ENCODE measurements around the gene GALNS. TPM values are rescaled to one million over a fixed set of nuclear protein-coding genes. Genes with fewer than 3 reads are reported as not detected.

The GALNS gene
- total and polyA plus RNA-seq, 4 donors, result 6.8 to 20.6 (median 10.8) TPM

GRCh38 chr16:88865742-88866141 is 9.0 kb upstream of the GALNS start:
- H3K27ac ChIP-seq (ENCODE audit: low read depth in 1 of 2, low read length in 2 of 2), result no peak overlapping the region
- H3K4me1 ChIP-seq (ENCODE audit: control insufficient read depth in 4 of 4, insufficient read depth in 4 of 4, low read length in 3 of 4), result no peaks in the 10 kb centered on the region
- H3K9me3 ChIP-seq (ENCODE audit: control insufficient read depth in 4 of 4, low read length in 3 of 4), result no peaks in the 10 kb centered on the region
- H3K4me3 ChIP-seq (ENCODE audit: low read depth in 1 of 3, low read length in 3 of 3), result no peak overlapping the region
- TF ChIP-seq REST (IDR thresholded peaks at IDR 0.05) (no peak), MAX (IDR thresholded peaks at IDR 0.05) (no peak), TAF1 (conservative IDR thresholded peaks at IDR 0.05) (no peak), RXRA (IDR thresholded peaks at IDR 0.05) (no peak), ZBTB33 (IDR thresholded peaks at IDR 0.05) (no peak), YY1 (IDR thresholded peaks at IDR 0.05) (no peak), RAD21 (IDR thresholded peaks at IDR 0.05) (no peak), HNF4G (IDR thresholded peaks at IDR 0.05) (no peak), GABPA (IDR thresholded peaks at IDR 0.05 in 1 of 2, conservative IDR thresholded peaks at IDR 0.05 in 1 of 2) (no peak), FOXA1 (IDR thresholded peaks at IDR 0.05) (no peak), NR2F2 (IDR thresholded peaks at IDR 0.05) (no peak), ATF3 (IDR thresholded peaks at IDR 0.05) (no peak), HNF4A (conservative IDR thresholded peaks at IDR 0.05) (no peak), JUND (IDR thresholded peaks at IDR 0.05) (no peak), CTCF (IDR thresholded peaks at IDR 0.05; ENCODE audit: low read depth, low read length, missing input control) (no peak), FOXA2 (IDR thresholded peaks at IDR 0.05) (no peak), SP1 (IDR thresholded peaks at IDR 0.05) (no peak), EGR1 (IDR thresholded peaks at IDR 0.05; ENCODE audit: low read depth in 2 of 2) (no peak)
- H3K36me3 ChIP-seq (ENCODE audit: control insufficient read depth in 4 of 4, insufficient read depth in 3 of 4, low read depth in 1 of 4, low read length in 3 of 4), result peaks cover 0 to 19% (median 3%) of the 10 kb centered on the region in 4 donors
- no peak for DNase-seq (ENCODE audit: low spot score)
- no peaks in the 10 kb centered on the region for H3K27me3 ChIP-seq (ENCODE audit: control insufficient read depth in 4 of 4, insufficient read depth in 4 of 4, low read length in 3 of 4)
- no peak overlapping the region for H3K9ac ChIP-seq (ENCODE audit: low read depth in 1 of 2, low read length in 2 of 2)
- 86% methylated on average over 15 of the region's 15 CpGs for WGBS
